ENCODE results near the gene RING1.

The RING1 gene

GRCh38 chr6:33208091-33208967 lies at the start of gene RING1:
TSS of gene RING1 (plus strand) at chr6:33208500. CDS start at chr6:33208823, 323 bp downstream.
- peak within 1 kb of the TSS; percentile 37 for H3K9ac ChIP-seq (ENCODE audit: low read depth, low read length)
- H3K27me3 ChIP-seq (ENCODE audit: control insufficient read depth, insufficient read depth, low read length), result peaks cover 71% of the 10 kb centered on the region
- H3K36me3 ChIP-seq (ENCODE audit: control insufficient read depth, insufficient read depth, low read length), result peaks cover 12% of the 10 kb centered on the region
- H3K4me3 ChIP-seq (ENCODE audit: low read depth, low read length), result peak within 1 kb of the TSS; percentile 90
- peaks cover 13% of the 10 kb centered on the region for H3K4me1 ChIP-seq (ENCODE audit: control insufficient read depth, insufficient read depth, low read length)
- H3K9me3 ChIP-seq (ENCODE audit: control insufficient read depth, insufficient read depth, low read length), result no peaks in the 10 kb centered on the region

- Histone ChIP-seq H3K9ac (ENCODE audit: low read depth, low read length) (no peak overlapping the region), H3K4me1 (ENCODE audit: control insufficient read depth, insufficient read depth, low read length) (peaks cover 8% of the 10 kb centered on the region), H3K36me3 (ENCODE audit: control insufficient read depth, insufficient read depth, low read length) (no peaks in the 10 kb centered on the region), H3K9me3 (ENCODE audit: control insufficient read depth, insufficient read depth, low read length) (no peaks in the 10 kb centered on the region), H3K27me3 (ENCODE audit: control insufficient read depth, insufficient read depth, low read length) (peaks cover 9% of the 10 kb centered on the region), H3K4me3 (ENCODE audit: low read depth, low read length) (no peak overlapping the region)
These were observed 48.2 kb upstream of the RING1 start for GRCh38 chr6:33160096-33160495.

- H3K9ac ChIP-seq (ENCODE audit: low read depth, low read length), result no peak overlapping the region
- H3K36me3 ChIP-seq (ENCODE audit: control insufficient read depth, insufficient read depth, low read length), result no peaks in the 10 kb centered on the region
- H3K4me3 ChIP-seq (ENCODE audit: low read depth, low read length), result peak overlapping the region; percentile 69
These were observed 47.5 kb upstream of the RING1 start for GRCh38 chr6:33160728-33161344.

GRCh38 chr6:33161354-33162331 lies 46.7 kb upstream of the RING1 start:
- Histone ChIP-seq H3K36me3 (ENCODE audit: control insufficient read depth, insufficient read depth, low read length) (no peaks in the 10 kb centered on the region), H3K27me3 (ENCODE audit: control insufficient read depth, insufficient read depth, low read length) (peaks cover 9% of the 10 kb centered on the region), H3K9me3 (ENCODE audit: control insufficient read depth, insufficient read depth, low read length) (no peaks in the 10 kb centered on the region), H3K4me1 (ENCODE audit: control insufficient read depth, insufficient read depth, low read length) (peaks cover 8% of the 10 kb centered on the region), H3K9ac (ENCODE audit: low read depth, low read length) (peak overlapping the region; percentile 70), H3K4me3 (ENCODE audit: low read depth, low read length) (peak overlapping the region; percentile 69)

More at GRCh38 chr6:33160728-33161344, 47.5 kb upstream of the RING1 start:
- Histone ChIP-seq H3K9me3 (ENCODE audit: control insufficient read depth, insufficient read depth, low read length) (no peaks in the 10 kb centered on the region), H3K4me1 (ENCODE audit: control insufficient read depth, insufficient read depth, low read length) (peaks cover 8% of the 10 kb centered on the region), H3K27me3 (ENCODE audit: control insufficient read depth, insufficient read depth, low read length) (peaks cover 9% of the 10 kb centered on the region)

GRCh38 chr6:33163540-33163939 lies 44.8 kb upstream of the RING1 start:
- Histone ChIP-seq H3K36me3 (ENCODE audit: control insufficient read depth, insufficient read depth, low read length) (no peaks in the 10 kb centered on the region), H3K27me3 (ENCODE audit: control insufficient read depth, insufficient read depth, low read length) (peaks cover 9% of the 10 kb centered on the region), H3K4me3 (ENCODE audit: low read depth, low read length) (no peak overlapping the region), H3K9ac (ENCODE audit: low read depth, low read length) (no peak overlapping the region), H3K4me1 (ENCODE audit: control insufficient read depth, insufficient read depth, low read length) (peaks cover 8% of the 10 kb centered on the region), H3K9me3 (ENCODE audit: control insufficient read depth, insufficient read depth, low read length) (no peaks in the 10 kb centered on the region)

- no peaks in the 10 kb centered on the region for H3K36me3 ChIP-seq (ENCODE audit: control insufficient read depth, insufficient read depth, low read length)
- no peak overlapping the region for H3K4me3 ChIP-seq (ENCODE audit: low read depth, low read length)
- peaks cover 9% of the 10 kb centered on the region for H3K27me3 ChIP-seq (ENCODE audit: control insufficient read depth, insufficient read depth, low read length)
- no peaks in the 10 kb centered on the region for H3K9me3 ChIP-seq (ENCODE audit: control insufficient read depth, insufficient read depth, low read length)
- no peak overlapping the region for H3K9ac ChIP-seq (ENCODE audit: low read depth, low read length)
- H3K4me1 ChIP-seq (ENCODE audit: control insufficient read depth, insufficient read depth, low read length), result peaks cover 8% of the 10 kb centered on the region
These were observed 44.1 kb upstream of the RING1 start for GRCh38 chr6:33164176-33164575.

- no peak overlapping the region for H3K9ac ChIP-seq (ENCODE audit: low read depth, low read length)
- H3K27me3 ChIP-seq (ENCODE audit: control insufficient read depth, insufficient read depth, low read length), result peaks cover 9% of the 10 kb centered on the region
- H3K4me1 ChIP-seq (ENCODE audit: control insufficient read depth, insufficient read depth, low read length), result peaks cover 8% of the 10 kb centered on the region
- no peaks in the 10 kb centered on the region for H3K36me3 ChIP-seq (ENCODE audit: control insufficient read depth, insufficient read depth, low read length)
- no peak overlapping the region for H3K4me3 ChIP-seq (ENCODE audit: low read depth, low read length)
- no peaks in the 10 kb centered on the region for H3K9me3 ChIP-seq (ENCODE audit: control insufficient read depth, insufficient read depth, low read length)
These were observed 43.5 kb upstream of the RING1 start for GRCh38 chr6:33164665-33165373.

GRCh38 chr6:33165581-33166258 lies 42.6 kb upstream of the RING1 start:
- Histone ChIP-seq H3K4me1 (ENCODE audit: control insufficient read depth, insufficient read depth, low read length) (peaks cover 8% of the 10 kb centered on the region), H3K9me3 (ENCODE audit: control insufficient read depth, insufficient read depth, low read length) (no peaks in the 10 kb centered on the region), H3K36me3 (ENCODE audit: control insufficient read depth, insufficient read depth, low read length) (no peaks in the 10 kb centered on the region), H3K27me3 (ENCODE audit: control insufficient read depth, insufficient read depth, low read length) (peaks cover 9% of the 10 kb centered on the region), H3K4me3 (ENCODE audit: low read depth, low read length) (no peak overlapping the region), H3K9ac (ENCODE audit: low read depth, low read length) (no peak overlapping the region)

GRCh38 chr6:33166363-33166762 lies 41.9 kb upstream of the RING1 start:
- H3K9me3 ChIP-seq (ENCODE audit: control insufficient read depth, insufficient read depth, low read length), result no peaks in the 10 kb centered on the region
- no peak overlapping the region for H3K9ac ChIP-seq (ENCODE audit: low read depth, low read length)
- no peak overlapping the region for H3K4me3 ChIP-seq (ENCODE audit: low read depth, low read length)
- H3K4me1 ChIP-seq (ENCODE audit: control insufficient read depth, insufficient read depth, low read length), result peaks cover 3% of the 10 kb centered on the region
- H3K36me3 ChIP-seq (ENCODE audit: control insufficient read depth, insufficient read depth, low read length), result no peaks in the 10 kb centered on the region
- H3K27me3 ChIP-seq (ENCODE audit: control insufficient read depth, insufficient read depth, low read length), result peaks cover 9% of the 10 kb centered on the region

- no peaks in the 10 kb centered on the region for H3K36me3 ChIP-seq (ENCODE audit: control insufficient read depth, insufficient read depth, low read length)
- H3K27me3 ChIP-seq (ENCODE audit: control insufficient read depth, insufficient read depth, low read length), result peaks cover 8% of the 10 kb centered on the region
- no peaks in the 10 kb centered on the region for H3K9me3 ChIP-seq (ENCODE audit: control insufficient read depth, insufficient read depth, low read length)
- H3K4me1 ChIP-seq (ENCODE audit: control insufficient read depth, insufficient read depth, low read length), result peaks cover 3% of the 10 kb centered on the region
- H3K9ac ChIP-seq (ENCODE audit: low read depth, low read length), result no peak overlapping the region
- H3K4me3 ChIP-seq (ENCODE audit: low read depth, low read length), result no peak overlapping the region
These were observed 41.5 kb upstream of the RING1 start for GRCh38 chr6:33166811-33167210.
